Stimulated activated CD8-positive, alpha-beta memory T cell treated with anti-CD3 and anti-CD28 coated beads, Interleukin-15, amount 100 ng/mL, for 4 hours (primary cell): Measurements from ENCODE around the gene SELENON.

Source experiments
- DNase-seq, 2 donors: peaks; one replicate each; pipeline ENCODE4 v3.0.0-alpha.2; 2020; ENCODE audit warnings: low read depth in 2 of 2

Gene SELENON

DNA sequence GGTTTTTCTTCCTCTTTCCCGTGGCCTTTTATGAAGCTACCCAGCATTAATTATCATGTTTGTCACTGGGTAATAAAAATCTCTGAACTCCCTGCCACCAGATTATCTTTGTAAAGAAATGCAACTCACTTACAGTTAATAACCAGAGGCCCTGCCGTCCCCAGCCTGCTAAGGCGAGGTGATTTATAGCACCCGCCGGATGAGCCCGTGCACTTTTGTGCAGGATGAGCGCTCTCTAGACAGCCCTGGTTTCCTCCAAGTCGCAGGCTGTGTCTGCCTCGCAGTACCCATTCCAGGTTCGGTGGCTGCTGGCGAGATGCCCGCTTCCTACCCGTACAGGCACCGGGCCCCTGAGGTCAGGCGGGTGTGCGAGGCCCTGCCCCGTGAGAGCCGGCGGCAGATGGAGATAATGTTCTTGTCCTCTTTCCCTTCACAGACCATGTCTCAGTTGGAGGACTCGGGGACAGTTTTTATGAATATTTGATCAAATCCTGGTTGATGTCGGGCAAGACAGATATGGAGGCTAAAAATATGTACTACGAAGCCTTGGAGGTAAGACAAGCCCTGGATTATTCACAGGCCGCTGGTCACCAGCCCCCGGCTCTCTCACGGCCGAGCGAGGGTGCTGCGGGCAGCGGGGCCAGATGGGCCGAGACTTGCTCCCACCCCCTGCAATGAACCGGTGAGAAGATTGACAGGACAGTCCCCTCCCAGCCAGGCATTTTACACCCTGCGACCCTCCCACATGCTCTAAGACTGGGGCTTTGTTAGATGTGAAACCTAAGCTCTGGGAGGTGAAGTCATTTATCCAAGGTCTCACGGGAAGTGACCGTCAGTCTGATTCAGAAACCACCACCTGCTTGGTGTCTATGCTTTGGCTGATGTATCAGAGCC, 28.5 kb upstream of the SELENON start:
- no peak for DNase-seq

DNA sequence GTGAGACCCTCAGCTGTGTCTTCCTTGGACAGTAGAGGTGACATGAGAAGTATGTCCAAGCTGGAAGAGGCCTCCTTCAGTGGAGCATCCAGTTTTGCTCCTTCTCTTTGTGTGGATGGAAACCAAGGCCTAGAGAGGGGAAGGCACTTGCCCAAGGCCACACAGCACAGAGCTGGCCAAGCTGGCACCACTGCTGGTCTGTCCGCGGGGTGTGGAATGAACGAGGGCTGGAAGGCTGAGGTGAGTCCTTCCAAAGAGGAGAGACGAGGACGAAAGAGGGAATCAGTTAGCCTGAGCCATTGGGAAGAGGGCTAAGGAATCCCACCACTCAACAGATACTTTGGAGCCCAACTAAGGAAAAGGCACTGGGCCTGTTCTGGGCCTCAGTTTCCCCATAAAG, 27.8 kb upstream of the SELENON start:
- DNase-seq = no peak

DNA sequence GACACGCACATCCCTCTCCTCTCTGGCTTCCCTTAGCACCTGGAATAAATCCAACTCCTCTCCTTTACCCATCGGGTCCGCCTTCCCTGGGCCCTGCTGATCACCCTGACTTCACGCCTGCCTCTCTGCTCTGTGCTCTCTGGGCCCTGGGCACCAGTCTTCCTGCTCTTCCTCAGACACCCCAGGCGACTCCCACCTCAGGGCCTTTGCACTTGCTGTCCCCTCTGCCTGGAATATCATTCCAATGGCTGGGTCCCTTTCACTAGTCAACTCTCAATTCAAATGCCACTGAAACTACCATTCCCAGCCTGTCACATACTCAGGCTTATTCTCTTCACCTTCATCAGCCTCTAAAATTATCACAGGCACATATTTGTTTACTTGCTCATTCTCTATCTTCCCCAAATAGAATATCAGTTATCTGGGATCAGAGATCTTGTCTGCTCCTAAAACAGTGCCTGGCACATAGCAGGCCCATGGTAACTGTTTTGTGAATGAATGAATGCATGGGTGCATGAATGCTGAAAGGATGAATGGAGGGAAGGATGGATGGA, 27.2 kb upstream of the SELENON start:
- no peak for DNase-seq

DNA sequence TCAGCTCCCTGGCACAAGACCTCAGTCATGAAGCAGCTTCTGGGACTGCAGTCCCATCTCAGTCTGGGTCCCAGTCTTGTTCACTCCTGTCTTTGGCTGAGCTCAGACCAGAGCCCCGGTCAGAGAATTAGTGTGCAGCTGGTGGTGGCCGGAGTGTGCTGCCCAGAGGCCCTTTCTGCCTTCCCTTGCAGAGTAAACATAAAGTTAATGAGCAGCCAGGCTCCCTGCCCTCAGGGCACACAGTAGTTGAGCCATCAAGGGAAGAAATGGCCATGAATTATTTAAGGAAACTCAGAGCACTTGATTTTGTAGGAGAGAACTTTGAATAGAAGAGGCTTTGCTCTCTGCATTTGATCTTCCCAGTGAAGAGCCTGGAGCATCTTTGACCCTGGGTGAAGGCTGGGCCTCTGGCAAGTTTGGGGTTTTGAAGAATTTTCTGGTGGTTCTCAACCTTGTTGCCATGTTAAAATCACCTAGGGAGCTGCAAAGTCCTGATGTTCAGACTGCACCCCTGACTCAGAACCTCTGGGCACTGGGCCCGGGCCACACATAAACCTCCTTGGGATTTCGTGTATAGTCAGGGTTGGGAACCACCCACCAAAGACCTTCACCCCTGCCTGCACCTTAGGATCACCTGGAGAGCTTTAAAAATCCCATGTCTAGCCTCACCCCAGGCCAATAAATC, 26.4 kb upstream of the SELENON start:
- DNase-seq = no peak

DNA sequence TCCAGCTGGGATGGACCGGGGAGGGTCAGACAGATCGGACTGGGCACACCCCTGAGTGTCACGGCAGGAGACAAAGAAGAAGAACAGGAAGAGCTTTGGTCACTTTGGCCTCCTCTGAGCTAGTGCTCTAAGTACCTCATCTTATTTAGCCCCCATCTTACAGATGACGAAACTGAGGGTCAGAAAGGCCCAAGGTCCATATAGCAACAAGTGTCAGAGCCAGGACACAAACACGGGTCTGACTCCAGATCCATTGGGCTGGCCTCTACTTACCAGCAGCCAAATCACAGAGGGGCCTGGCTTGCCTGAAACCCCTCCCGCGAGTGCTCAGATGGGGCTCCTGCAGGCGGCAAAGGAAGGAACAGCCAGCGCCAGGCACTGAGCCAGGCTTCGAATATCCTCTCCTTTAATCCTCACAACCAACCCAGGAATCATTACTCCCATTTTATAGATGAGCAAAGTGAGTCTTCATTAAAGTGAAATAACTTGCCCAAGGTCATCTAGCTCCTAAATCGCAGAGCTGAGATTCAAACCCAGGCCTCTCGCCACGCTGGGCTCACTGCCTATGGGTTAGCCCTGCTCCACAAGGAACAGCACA, 25.7 kb upstream of the SELENON start:
- no peak for DNase-seq

DNA sequence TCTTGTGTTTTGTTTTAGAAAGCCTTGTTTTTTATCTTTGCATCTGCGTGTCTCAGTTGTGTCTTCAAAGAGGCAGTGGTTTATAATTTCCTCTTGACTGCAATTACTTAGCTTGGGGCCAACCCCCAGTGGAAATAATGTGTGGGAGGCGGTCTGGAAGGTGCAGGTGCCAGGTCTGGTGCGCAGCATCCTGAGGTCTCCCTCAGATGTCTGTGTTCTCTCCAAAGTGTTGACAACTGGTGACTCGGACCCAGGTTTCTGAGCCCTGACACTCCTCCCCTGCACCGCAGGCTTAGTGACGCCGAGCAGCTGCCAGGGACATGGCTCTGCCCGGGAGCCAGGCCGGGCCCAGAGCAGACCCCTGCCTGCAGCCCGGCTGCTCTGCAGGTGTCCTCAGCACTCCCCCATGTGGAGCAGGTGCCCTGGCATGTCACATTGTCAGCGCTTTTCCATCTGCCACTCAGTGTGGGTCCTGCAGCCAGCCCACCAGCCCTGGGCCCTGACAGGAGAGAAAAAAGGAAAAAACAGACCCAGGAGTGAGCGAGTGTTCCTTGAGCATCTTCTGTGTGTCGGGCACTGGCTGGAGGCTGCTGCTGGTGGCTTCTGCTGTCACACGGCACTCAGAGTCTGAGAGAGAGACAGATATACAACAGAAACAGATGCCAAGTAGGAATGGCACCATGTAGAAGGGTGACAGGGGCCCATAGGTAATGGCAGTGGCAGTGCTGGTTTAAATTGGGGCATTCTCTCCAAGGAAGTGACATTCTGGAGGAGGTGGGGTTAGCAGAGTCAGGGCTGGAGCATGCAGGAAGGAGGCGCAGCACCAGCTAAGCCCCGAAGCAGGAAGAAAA, 24.8 kb upstream of the SELENON start:
- DNase-seq = peak; percentile 67 to 86

DNA sequence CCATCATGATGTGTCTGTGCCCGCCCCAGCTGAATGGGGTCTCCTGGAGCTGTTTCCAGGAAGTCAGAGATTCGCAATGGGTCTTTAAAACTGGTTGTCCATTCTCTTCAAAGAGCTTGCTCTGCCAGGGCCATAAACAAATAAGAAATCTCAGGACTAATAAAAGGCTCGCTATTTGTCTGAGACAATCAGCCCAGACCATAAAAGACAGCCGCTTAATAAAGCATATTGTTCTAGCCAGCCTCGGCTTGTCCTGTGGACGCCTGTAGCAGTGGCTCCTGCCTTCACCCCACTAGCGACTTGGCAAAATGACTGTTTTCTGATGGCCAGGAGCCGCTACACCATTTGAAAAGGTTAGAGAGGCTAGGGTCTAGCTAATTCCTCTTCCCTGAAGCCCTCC, 20.6 kb upstream of the SELENON start:
- DNase-seq = no peak

DNA sequence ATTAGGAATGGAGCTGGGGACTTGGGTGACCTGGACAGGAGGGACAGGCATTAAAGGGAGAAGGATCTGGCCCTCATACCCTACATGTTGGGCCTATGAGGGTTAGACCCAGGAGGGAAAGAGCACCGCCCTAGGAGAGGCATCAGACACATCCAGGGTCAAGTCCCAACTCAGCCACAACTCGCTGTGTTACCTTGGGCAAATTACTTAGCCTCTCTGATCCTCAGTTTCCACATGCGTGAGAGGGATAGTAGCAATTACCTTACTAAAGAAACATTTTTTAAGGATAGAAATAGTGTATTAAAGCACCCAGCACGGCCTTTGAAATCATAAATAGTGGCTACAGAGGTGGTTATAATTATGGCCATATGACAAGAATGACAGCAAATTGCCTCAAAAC, 20.1 kb upstream of the SELENON start:
- no peak for DNase-seq

DNA sequence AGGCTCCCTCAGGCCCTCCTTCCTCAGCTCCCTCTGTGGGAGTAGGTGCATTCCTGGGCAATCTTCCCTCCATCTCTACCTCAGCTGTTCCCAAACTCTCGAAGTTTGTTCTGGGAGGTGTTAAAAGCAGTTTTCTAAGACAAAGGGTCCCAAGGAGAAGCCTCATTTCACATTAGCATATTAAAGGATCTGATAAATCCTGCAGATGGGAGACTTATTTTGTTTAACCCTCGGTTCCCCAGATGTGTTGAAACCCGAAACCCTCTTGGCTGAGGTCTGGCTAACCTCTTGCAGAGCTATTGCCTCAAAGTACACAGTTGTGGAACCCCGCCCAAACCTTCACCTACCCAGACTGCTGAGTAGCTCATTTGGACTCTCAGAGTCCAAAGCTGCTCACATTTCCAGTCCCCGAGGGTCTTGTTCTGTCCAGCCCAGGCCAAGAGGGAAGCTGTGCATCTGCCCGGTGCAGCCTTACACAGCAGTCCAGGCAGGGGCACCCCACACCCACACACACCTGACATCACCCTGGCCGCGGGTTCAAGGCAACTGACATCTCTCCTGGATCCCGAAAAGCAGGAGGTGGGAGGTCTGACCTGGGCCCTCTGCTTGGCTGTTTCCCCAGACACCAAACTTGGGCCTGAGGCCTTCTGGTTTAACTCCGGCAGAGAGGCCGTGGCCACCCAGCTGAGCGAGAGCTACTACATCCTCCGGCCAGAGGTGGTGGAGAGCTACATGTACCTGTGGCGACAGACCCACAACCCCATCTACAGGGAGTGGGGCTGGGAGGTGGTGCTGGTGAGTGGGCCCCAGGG, 19.5 kb upstream of the SELENON start:
- DNase-seq = no peak

DNA sequence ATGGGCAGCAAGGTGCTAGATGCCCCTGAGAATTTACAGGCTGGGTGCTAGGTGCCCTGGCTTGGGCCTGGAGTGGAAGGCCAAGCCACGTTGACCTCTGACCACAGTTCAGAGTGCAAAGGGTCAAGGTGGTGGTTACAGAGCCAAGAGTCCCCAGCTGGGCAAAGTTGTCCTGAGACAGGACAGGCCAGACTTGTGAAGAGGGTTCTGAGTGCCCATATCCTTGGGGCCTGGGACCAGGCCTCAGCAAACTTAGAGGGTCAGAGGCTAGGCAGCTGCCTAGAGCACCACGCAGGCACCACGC, 18.9 kb upstream of the SELENON start:
- DNase-seq = no peak

DNA sequence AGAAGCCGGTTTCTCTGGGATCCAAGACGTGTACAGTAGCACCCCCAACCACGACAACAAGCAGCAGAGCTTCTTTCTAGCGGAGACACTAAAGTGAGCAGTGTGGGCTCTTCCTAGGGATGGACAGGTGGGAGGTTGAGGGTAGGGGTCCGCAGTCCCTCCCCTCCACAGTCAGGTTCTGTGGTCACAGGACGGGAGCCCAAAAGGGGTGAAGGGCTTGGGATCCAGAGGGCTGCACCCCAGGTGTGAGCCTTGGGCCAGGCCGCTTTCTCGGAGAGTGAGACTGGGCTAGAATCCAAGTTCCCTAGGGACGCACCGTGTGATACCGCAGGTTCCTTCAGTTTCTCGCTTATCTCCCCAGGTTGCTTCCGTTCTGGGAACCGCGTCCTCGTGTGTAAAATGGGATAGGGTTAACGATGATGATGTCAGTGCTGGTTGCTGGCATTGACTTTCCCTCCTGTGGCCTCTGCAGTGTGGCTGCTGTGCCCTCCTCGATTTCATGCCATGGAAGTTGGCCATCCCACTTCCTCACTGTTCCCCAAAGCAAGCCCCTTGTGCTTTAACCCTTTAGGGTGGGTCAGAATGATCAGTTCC, 17.3 kb upstream of the SELENON start:
- DNase-seq = no peak

DNA sequence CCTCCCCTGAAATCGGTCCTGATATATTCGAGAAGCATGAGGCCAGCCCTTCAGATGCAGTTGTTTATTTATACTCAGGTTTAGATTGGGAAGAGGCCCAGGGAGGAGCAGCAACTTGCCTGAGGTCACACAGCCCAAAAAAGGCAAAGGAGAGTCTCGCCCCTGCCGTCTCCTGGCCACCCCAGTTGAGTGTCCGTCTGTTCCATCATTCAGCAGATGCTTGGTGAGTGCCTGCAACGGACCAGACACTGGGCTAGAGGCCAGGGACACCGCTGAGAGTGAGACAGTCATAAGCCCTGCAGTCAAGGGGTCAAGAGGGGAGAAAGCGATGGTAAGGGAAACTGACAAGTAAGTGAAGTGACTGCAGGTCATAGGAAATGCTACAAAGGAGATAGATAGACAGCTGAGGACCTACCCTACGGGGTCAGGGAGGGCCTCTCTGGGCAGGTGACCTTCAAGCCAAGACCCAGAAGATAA, 15.4 kb upstream of the SELENON start:
- DNase-seq = no peak

DNA sequence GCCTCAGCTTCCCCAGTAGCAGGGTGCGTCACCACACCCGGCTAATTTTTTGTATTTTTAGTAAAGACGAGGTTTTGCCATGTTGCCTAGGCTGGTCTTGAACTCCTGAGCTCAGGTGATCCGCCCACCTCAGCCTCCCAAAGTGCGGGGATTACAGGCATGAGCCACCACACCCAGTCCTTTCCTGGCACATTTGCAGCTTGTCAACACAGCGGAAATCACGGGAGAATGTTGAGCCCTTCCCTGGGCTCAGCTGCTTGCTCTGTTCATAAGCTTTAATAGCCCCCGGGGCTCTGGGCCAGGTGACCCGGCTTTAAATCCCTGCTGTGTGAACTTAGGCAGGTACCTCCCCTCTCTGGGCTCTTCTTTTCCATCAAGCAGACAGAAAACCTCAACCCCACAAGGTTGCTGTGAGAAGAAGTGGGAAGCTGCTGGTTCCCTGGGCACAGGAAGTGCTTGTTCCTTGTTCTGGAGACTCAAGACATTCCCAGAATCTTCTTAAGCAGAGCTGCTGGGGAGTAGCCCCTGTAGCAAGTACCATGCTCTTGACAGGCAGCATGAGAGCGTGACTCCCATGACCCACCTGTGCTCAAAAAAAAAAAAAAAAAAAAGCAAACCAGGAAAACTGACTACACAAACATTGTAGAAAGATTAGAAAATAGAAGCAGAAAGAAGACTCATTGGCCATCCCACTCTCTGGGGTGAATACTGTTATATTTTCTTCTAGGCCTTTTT, 14.5 kb upstream of the SELENON start:
- DNase-seq = no peak

DNA sequence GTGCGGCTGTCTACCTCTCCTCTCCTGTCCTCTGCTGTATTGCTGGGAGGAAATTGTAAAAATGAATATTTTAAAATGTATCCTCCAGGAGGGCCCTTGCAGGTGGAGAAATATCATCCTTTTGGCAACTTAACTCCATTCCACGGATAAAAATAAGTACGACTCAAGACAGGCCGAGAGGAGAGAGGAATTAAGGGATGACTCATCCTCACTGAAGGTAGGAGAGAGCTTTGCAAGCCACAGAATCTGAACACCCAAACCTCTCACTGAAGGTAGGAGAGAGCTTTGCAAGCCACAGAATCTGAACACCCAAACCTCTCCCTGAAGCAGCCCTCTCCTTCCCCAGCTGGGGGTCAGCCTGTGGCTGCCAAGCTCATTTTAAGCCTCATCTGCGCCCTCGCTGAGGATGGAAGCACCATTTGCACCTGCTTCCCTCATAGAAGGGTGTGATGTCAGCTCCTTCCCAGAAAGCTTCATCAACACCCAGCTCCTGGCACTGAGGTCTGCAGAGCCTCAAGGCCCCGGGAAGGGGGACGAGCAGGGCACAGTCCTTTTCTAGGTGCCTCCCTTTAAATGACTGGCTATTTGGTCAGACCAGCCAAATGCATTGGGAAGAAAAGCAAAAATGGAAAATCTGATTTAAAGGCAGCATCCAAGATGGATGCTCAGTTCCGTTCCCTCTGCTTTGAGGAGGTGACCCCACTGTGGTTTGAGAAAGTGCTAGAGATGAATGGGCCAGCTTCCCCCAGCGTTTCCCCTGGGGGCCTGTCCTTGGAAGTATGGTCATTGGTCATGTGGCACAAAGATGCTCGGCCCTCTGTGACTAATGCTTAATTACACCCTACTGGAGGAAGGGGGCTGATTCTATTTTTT, 12.9 kb upstream of the SELENON start:
- no peak for DNase-seq

DNA sequence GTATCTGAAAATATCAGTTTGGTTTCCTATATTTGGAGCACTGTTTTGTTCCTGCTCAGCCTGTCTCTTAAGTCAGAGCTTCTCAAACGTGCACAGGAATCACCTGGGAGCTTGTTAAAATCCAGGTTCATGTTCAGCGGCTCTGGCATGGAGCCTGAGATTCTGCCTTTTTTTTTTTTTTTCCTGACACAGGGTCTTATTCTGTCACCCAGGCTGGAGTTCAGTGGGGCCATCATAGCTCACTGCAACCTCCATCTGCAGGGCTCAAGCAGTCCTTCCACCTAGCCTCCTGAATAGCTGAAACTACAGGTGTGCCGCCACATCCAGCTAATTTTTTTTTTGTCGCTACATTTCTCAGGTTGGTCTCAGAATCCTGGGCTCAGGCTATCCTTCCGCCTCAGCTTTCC, 12.2 kb upstream of the SELENON start:
- DNase-seq = no peak

DNA sequence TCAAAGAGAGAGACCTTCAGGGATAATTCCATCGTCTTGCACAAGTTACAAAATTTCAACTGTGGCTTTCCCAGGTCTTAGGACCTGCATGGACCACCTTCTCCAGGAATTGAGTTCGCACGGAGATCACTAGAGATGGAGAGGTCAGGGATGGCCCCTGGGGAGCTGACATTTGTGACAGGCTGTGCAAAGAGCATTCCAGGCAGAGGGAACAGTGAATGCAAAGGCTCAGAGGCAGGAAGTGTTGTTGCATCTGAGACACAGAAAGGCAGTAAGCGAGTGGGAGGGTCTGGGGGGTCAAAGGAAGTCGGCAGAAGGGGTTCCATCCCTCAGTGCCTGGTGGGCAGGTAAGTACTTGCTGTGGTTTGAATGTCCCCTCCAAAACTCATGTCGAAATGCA, 9.5 kb upstream of the SELENON start:
- no peak for DNase-seq

DNA sequence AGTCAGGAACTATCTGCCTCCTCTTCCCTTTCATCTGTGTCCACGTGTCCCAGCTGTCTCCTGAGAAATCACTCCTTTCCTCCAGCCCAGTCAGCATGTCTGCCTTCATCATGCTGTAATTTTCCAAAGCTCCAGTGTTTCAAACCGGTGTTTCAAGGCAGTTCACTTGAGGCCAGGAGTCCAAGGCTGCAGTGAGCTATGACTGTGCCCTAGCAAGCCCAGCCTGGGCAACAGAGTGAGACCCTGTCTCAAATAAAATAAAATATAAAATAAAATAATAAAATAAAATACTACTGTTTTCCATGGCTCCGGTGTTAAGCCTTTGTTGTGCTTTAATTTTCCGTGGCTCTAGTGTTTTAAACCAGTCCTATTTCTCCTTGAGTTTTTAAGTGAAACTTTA, 7.9 kb upstream of the SELENON start:
- no peak for DNase-seq

DNA sequence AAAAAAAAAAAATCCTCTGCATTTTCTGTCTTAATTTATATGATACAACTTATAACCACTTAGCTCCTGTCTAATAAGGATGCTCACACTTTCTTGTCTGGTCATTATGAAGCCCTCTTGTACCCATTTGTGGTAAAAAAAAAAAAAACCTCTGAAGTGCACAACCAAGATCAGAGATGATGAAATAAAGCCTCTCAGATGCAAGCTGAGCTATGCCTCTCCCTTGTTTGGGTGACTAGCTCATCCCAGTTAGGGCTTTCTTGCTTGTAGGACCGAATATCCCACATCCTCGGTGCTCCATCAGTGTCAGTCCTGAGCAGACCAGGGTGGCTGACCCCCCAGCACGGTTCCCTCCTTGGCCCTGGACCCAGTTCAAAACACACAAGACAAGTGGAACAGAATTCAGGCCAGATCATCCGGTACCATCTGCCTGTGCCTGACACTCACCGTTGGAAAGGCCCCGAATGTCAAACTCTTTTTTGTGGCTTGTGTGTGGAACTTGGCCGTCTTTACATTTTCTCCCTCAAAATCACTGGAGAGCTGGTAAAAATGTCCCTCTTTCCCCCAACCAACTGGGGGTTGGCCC, 6.3 kb upstream of the SELENON start:
- DNase-seq = no peak
